ENCODE results near the gene ACIN1. TPM values are rescaled to one million over a fixed set of nuclear protein-coding genes. Genes with fewer than 3 reads are reported as not detected.

ACIN1 gene
- total RNA-seq, 1 donor from 2014 or later, result 161 TPM

GRCh38 chr14:23071244-23071920 is 23.6 kb downstream of the ACIN1 start:
- peaks cover 33% of the 10 kb centered on the region for H3K4me1 ChIP-seq
- H3K36me3 ChIP-seq, result peaks cover 72% of the 10 kb centered on the region

DNA sequence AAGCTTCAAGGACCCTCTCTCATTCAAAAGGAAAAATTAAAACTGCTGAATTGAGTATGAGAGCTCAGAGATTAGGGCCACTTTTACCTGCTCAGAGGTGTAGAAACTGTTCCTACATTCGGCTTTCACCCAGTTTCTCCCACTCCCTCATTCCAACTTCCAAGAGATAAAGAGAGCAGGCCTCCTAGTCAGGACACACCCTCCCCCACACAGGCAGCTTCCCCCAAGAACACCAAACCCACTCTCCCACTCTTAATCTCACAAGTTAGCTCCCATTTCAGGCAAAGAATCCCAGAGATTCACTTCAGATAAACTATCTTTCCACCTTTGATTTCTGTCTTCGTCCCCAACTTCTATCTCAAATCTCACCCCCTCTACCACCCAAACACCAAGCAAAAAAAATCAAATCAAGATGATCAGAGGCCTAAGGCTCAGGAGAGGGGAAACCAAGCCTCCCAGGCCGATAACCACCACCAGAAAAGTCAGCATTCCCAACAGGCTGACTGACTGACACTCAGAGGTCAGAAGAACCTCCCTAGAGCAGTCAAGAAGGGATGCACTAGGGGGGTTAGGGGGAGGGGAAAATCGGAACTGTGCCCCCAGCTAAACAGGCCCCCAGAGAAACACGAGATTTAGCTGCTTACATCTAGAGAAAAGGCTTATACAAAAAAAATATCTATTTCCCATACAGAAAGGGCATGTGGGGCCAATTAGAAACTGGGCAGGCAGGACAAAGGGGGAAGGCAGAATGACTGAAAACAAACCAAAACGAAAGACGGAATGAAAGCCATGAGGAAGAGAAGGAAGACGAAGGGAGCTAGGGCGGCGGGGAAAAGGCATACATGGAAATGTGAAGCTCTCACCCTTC is 24.4 kb downstream of the ACIN1 start:
- H3K36me3 ChIP-seq, result peaks cover 72% of the 10 kb centered on the region

More at GRCh38 chr14:23071244-23071920, 23.6 kb downstream of the ACIN1 start:
- TF ChIP-seq, protein P1, sequence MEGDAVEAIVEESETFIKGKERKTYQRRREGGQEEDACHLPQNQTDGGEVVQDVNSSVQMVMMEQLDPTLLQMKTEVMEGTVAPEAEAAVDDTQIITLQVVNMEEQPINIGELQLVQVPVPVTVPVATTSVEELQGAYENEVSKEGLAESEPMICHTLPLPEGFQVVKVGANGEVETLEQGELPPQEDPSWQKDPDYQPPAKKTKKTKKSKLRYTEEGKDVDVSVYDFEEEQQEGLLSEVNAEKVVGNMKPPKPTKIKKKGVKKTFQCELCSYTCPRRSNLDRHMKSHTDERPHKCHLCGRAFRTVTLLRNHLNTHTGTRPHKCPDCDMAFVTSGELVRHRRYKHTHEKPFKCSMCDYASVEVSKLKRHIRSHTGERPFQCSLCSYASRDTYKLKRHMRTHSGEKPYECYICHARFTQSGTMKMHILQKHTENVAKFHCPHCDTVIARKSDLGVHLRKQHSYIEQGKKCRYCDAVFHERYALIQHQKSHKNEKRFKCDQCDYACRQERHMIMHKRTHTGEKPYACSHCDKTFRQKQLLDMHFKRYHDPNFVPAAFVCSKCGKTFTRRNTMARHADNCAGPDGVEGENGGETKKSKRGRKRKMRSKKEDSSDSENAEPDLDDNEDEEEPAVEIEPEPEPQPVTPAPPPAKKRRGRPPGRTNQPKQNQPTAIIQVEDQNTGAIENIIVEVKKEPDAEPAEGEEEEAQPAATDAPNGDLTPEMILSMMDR (IDR thresholded peaks at IDR 0.05), result no peak
- no peaks in the 10 kb centered on the region for H3K9me3 ChIP-seq
- peak; percentile 95 for ATAC-seq
- intact Hi-C loops (cut with DNase I), result no loop called here
- H3K4me3 ChIP-seq, result peak overlapping the region; percentile 71
- peak overlapping the region; percentile 74 for H3K27ac ChIP-seq
- DNase-seq, result peak; percentile 90
- no peaks in the 10 kb centered on the region for H3K27me3 ChIP-seq

DNA sequence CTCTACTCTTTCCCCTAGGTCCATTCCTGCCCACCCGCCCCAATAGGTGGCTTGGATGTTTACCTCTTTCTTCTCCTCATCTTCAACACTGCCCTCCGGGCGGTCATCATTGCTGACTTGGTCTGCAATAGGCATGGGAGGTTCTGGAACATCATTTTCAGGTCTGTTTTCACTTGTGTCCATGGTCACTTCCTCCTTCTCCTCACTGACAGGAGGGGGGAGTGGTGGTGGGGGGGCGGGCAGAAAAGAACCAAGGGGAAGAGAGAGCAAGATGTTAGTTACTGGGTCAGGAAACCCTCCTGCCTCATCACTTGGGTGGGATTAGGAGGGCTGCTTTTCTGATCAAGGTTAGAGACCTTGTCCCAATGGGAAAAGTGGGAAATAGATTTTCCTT is 25.5 kb downstream of the ACIN1 start:
- intact Hi-C loops (cut with DNase I), result no loop called here
- Histone ChIP-seq H3K27ac (no peak overlapping the region), H3K27me3 (no peaks in the 10 kb centered on the region), H3K9me3 (no peaks in the 10 kb centered on the region), H3K4me3 (no peak overlapping the region), H3K4me1 (peaks cover 33% of the 10 kb centered on the region), H3K36me3 (peaks cover 72% of the 10 kb centered on the region)
- no peak for ATAC-seq
- DNase-seq, result no peak
- TF ChIP-seq, protein P1 (IDR thresholded peaks at IDR 0.05), result no peak

More for the DNA sequence above, 24.4 kb downstream of the ACIN1 start:
- ATAC-seq (no peak), DNase-seq (no peak)
- Histone ChIP-seq H3K4me1 (peaks cover 33% of the 10 kb centered on the region), H3K27ac (peak overlapping the region; percentile 74), H3K9me3 (no peaks in the 10 kb centered on the region), H3K4me3 (peak overlapping the region; percentile 71), H3K27me3 (no peaks in the 10 kb centered on the region)
- intact Hi-C loops (cut with DNase I), result no loop called here
- TF ChIP-seq, protein P1 (IDR thresholded peaks at IDR 0.05), result no peak

- ATAC-seq, result peak; percentile 90
- DNase-seq, result no peak
- Histone ChIP-seq H3K27ac (no peak overlapping the region), H3K9me3 (no peaks in the 10 kb centered on the region), H3K36me3 (peaks cover 72% of the 10 kb centered on the region), H3K27me3 (no peaks in the 10 kb centered on the region), H3K4me3 (no peak overlapping the region), H3K4me1 (peaks cover 33% of the 10 kb centered on the region)
- intact Hi-C loops (cut with DNase I), result no loop called here
- TF ChIP-seq, protein P1 (IDR thresholded peaks at IDR 0.05), result peak; percentile 98
These were observed 26.0 kb downstream of the ACIN1 start for GRCh38 chr14:23068789-23069412.

DNA sequence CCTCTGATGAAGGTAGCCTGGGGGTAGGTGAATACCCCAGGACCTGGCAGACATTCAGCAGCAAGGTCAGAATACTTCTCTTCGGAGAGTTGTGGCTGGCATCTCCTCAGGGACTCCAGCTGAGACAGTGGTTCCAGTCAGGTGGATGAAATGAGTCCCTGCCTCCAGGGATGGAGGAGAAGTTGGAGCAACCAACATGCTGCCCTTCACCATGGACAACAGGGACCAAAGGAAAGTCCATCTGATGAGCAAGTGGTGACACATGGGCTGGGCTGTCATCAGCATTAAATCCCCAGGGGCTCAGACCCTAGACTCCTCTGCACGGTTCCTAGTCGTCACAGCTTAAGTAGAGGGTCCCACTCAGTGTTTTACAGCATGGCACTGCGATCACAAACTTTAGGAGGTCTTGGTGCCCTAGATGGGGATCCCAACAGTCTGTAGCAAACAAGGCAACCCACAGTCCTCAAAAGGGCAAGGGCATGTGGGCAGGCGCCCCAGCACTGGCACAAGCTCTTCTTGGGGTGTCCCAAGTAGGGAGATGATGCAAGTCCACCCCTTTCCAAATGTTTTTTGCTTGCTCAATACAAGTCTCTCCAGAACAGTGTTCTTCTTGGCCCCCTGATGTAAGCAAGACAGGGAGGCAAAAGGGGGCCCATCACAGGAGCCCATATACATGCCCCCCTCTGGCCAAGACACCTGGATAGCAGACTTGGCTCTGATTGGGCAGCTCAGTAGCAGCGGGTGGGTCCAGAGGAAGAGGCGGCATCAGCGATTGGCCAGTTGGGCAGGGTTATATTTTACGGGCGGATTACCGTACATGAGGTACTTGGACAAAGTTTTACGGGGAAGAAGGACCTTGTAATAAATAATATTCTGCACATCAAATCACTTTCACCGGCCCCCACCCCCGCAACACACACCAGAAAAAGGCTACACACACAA is 26.8 kb downstream of the ACIN1 start:
- no peak for DNase-seq
- Histone ChIP-seq H3K36me3 (peaks cover 72% of the 10 kb centered on the region), H3K27ac (no peak overlapping the region), H3K4me1 (peaks cover 33% of the 10 kb centered on the region), H3K27me3 (no peaks in the 10 kb centered on the region), H3K9me3 (no peaks in the 10 kb centered on the region), H3K4me3 (no peak overlapping the region)
- TF ChIP-seq, protein P1 (IDR thresholded peaks at IDR 0.05), result no peak
- intact Hi-C loops (cut with DNase I), result no loop called here
- no peak for ATAC-seq
